Right cardiac atrium (tissue), 5 donors: Measurements from ENCODE around the gene CHCHD6. TPM values are rescaled to one million over a fixed set of nuclear protein-coding genes. Genes with fewer than 3 reads are reported as not detected.

Experiments
- ATAC-seq, 2 donors: fragments of 200-7000 bp; cut with Tn5 transposase; one replicate each; pipeline versions ENCODE4 v1.8.0 to v1.9.1; 2020; ENCODE audit warnings: moderate library complexity in 2 of 2, mild to moderate bottlenecking in 1 of 2
- DNase-seq, 3 donors: peaks; one replicate each; pipeline ENCODE4 v3.0.0-alpha.2; 2020
- H3K27ac ChIP-seq: one replicate; pipeline ENCODE4 v1.5.1; 2013; ENCODE audit warnings: mild to moderate bottlenecking, low read length, control low read depth, moderate library complexity
- H3K27me3 ChIP-seq: one replicate; pipeline ENCODE4 v1.6.1; 2013; ENCODE audit not compliant: control insufficient read depth, insufficient read depth
- H3K4me1 ChIP-seq: one replicate; pipeline ENCODE4 v1.6.1; 2013; ENCODE audit warnings: low read length; ENCODE audit not compliant: control insufficient read depth, insufficient read depth
- H3K4me3 ChIP-seq: one replicate; pipeline ENCODE4 v1.5.1; 2013; ENCODE audit warnings: low read length, control low read depth
- H3K9me3 ChIP-seq: one replicate; pipeline ENCODE4 v1.6.1; 2013; ENCODE audit warnings: low read length; ENCODE audit not compliant: control insufficient read depth
- WGBS: extraction: QIAGEN DNeasy Blood & Tissue Kit; methylation state at CpG from one replicate; pipeline ENCODE4 v1.1.7; 2013; 5-methylcytosine and 5-hydroxymethylcytosine counted together
- intact Hi-C, 4 donors: fragments of 100-400 bp; cut with DNase I; formaldehyde crosslinking; loops; one replicate each; pipeline versions ENCODE4 v1.11.0 to v1.14.0; 2022 to 2023
- polyA plus RNA-seq: library from polyadenylated mRNA; stranded (reverse); fragments of 200-250 nt; gene quantifications from one replicate; pipeline ENCODE4 v1.2.3, GENCODE V29; 2013
- total RNA-seq, 4 donors: library from RNA; stranded (reverse); fragmentation: NEBNext Ultra II Directional; extraction: Animal tissue kit (Norgen Biotek cat#: 25700); gene quantifications; one replicate each; pipeline ENCODE4 v1.2.1, GENCODE V29; 2021
- donor health status: healthy with polysubstance abuse.
- donor health status: DM: no; HTN: yes; CAD: no.
- donor health status: DM: no; HTN: no; CAD: no.
- donor health status: DM: no; HTN: yes; CAD: no; lungs with severe emphysema.
- donor health status: DM: yes; HTN: yes; CAD: no.

CHCHD6 gene
- total and polyA plus RNA-seq, 5 donors = 7.1 to 10.5 (median 9.3) TPM

- no peak for ATAC-seq
- intact Hi-C loops = no loop called here
Observed at GRCh38 chr3:126903521-126903920, 199.5 kb downstream of the CHCHD6 start.

GRCh38 chr3:126907557-126907956 lies 203.5 kb downstream of the CHCHD6 start:
- Histone ChIP-seq H3K27ac (no peak overlapping the region), H3K27me3 (no peaks in the 10 kb centered on the region), H3K4me1 (peaks cover 5% of the 10 kb centered on the region), H3K9me3 (no peaks in the 10 kb centered on the region), H3K4me3 (no peak overlapping the region)
- intact Hi-C loops = no loop called here
- ATAC-seq = peak in 1 of 2 donors; percentile 35
- peak in 1 of 3 donors; percentile 60 for DNase-seq
- WGBS = 84% methylated on average over 3 of the region's 3 CpGs

More at GRCh38 chr3:126903521-126903920, 199.5 kb downstream of the CHCHD6 start:
- H3K27ac ChIP-seq = no peak overlapping the region
- H3K9me3 ChIP-seq = no peaks in the 10 kb centered on the region
- DNase-seq = no peak
- no peaks in the 10 kb centered on the region for H3K27me3 ChIP-seq
- WGBS = 85% methylated on average over 3 of the region's 3 CpGs
- no peak overlapping the region for H3K4me3 ChIP-seq
- no peaks in the 10 kb centered on the region for H3K4me1 ChIP-seq

GRCh38 chr3:126908752-126909275 lies 204.8 kb downstream of the CHCHD6 start:
- 86% methylated on average over 12 of the region's 12 CpGs for WGBS
- H3K27me3 ChIP-seq = no peaks in the 10 kb centered on the region

GRCh38 chr3:126910231-126910630 lies 206.2 kb downstream of the CHCHD6 start:
- no peaks in the 10 kb centered on the region for H3K27me3 ChIP-seq
- H3K4me1 ChIP-seq = peaks cover 5% of the 10 kb centered on the region
- WGBS = 97% methylated on average over 3 of the region's 3 CpGs
- intact Hi-C loops = no loop called here
- H3K4me3 ChIP-seq = no peak overlapping the region
- no peak overlapping the region for H3K27ac ChIP-seq
- ATAC-seq = no peak
- H3K9me3 ChIP-seq = no peaks in the 10 kb centered on the region
- no peak for DNase-seq

More at GRCh38 chr3:126908752-126909275, 204.8 kb downstream of the CHCHD6 start:
- intact Hi-C loops = no loop called here
- Histone ChIP-seq H3K4me3 (no peak overlapping the region), H3K4me1 (peaks cover 5% of the 10 kb centered on the region), H3K9me3 (no peaks in the 10 kb centered on the region), H3K27ac (no peak overlapping the region)
- no peak for ATAC-seq
- DNase-seq = no peak

GRCh38 chr3:126911162-126912026 lies 207.4 kb downstream of the CHCHD6 start:
- H3K4me1 ChIP-seq = peaks cover 5% of the 10 kb centered on the region

GRCh38 chr3:126912027-126912422 lies 208.0 kb downstream of the CHCHD6 start:
- Histone ChIP-seq H3K4me1 (peaks cover 5% of the 10 kb centered on the region), H3K27me3 (no peaks in the 10 kb centered on the region), H3K27ac (no peak overlapping the region), H3K9me3 (no peaks in the 10 kb centered on the region), H3K4me3 (no peak overlapping the region)
- intact Hi-C loops = no loop called here
- peak in 1 of 2 donors; percentile 22 for ATAC-seq
- 91% methylated on average over 9 of the region's 9 CpGs for WGBS
- DNase-seq = peak in 1 of 3 donors; percentile 59

More at GRCh38 chr3:126911162-126912026, 207.4 kb downstream of the CHCHD6 start:
- ATAC-seq (peak; percentile 81 to 94), DNase-seq (peak; percentile 58 to 76 (median 71))
- H3K9me3 ChIP-seq = no peaks in the 10 kb centered on the region
- H3K4me3 ChIP-seq = no peak overlapping the region
- no peaks in the 10 kb centered on the region for H3K27me3 ChIP-seq
- WGBS = 56% methylated on average over 15 of the region's 15 CpGs
- intact Hi-C loops = no loop called here
- H3K27ac ChIP-seq = peak overlapping the region; percentile 39

GRCh38 chr3:126912491-126913195 lies 208.6 kb downstream of the CHCHD6 start:
- WGBS = 92% methylated on average over 12 of the region's 12 CpGs
- no peak for DNase-seq

GRCh38 chr3:126913524-126913923 lies 209.5 kb downstream of the CHCHD6 start:
- H3K27me3 ChIP-seq = no peaks in the 10 kb centered on the region
- ATAC-seq (no peak), DNase-seq (no peak)
- peaks cover 5% of the 10 kb centered on the region for H3K4me1 ChIP-seq
- H3K9me3 ChIP-seq = no peaks in the 10 kb centered on the region
- intact Hi-C loops = no loop called here
- H3K4me3 ChIP-seq = no peak overlapping the region
- H3K27ac ChIP-seq = no peak overlapping the region
- WGBS = 96% methylated on average over 6 of the region's 6 CpGs

More at GRCh38 chr3:126912491-126913195, 208.6 kb downstream of the CHCHD6 start:
- Histone ChIP-seq H3K9me3 (no peaks in the 10 kb centered on the region), H3K4me1 (peaks cover 5% of the 10 kb centered on the region), H3K27me3 (no peaks in the 10 kb centered on the region), H3K4me3 (no peak overlapping the region), H3K27ac (no peak overlapping the region)
- no peak for ATAC-seq
- intact Hi-C loops = no loop called here

- Histone ChIP-seq H3K4me1 (peaks cover 5% of the 10 kb centered on the region), H3K4me3 (no peak overlapping the region), H3K9me3 (no peaks in the 10 kb centered on the region), H3K27ac (no peak overlapping the region), H3K27me3 (no peaks in the 10 kb centered on the region)
- 92% methylated on average over 7 of the region's 7 CpGs for WGBS
- intact Hi-C loops = no loop called here
- DNase-seq (no peak), ATAC-seq (no peak)
Observed at GRCh38 chr3:126914226-126914625, 210.2 kb downstream of the CHCHD6 start.

GRCh38 chr3:126915015-126915414 lies 211.0 kb downstream of the CHCHD6 start:
- H3K27me3 ChIP-seq = no peaks in the 10 kb centered on the region

GRCh38 chr3:126916546-126916945 lies 212.5 kb downstream of the CHCHD6 start:
- Histone ChIP-seq H3K27ac (no peak overlapping the region), H3K9me3 (no peaks in the 10 kb centered on the region), H3K27me3 (no peaks in the 10 kb centered on the region), H3K4me1 (no peaks in the 10 kb centered on the region), H3K4me3 (no peak overlapping the region)
- 94% methylated on average over 4 of the region's 4 CpGs for WGBS
- intact Hi-C loops = no loop called here
- no peak for DNase-seq
- no peak for ATAC-seq

More at GRCh38 chr3:126915015-126915414, 211.0 kb downstream of the CHCHD6 start:
- DNase-seq (no peak), ATAC-seq (no peak)
- peaks cover 5% of the 10 kb centered on the region for H3K4me1 ChIP-seq
- 97% methylated on average over 4 of the region's 4 CpGs for WGBS
- H3K27ac ChIP-seq = no peak overlapping the region
- no peaks in the 10 kb centered on the region for H3K9me3 ChIP-seq
- intact Hi-C loops = no loop called here
- no peak overlapping the region for H3K4me3 ChIP-seq
